Adrenal gland (tissue), 19 donors: ENCODE data around the gene RASIP1. TPM values are rescaled to one million over a fixed set of nuclear protein-coding genes. Genes with fewer than 3 reads are reported as not detected.
"Not testable (repeated sequence)": the region's sequence is repeated elsewhere in the genome, so short reads cannot be mapped to it uniquely, and the experiment has no call there.

Experiments
- DNase-seq, 7 donors: peaks; one replicate each; pipeline ENCODE4 v3.0.0-alpha.2; 2019 to 2020
- H3K27ac ChIP-seq, 5 donors: fragments of 200-600 bp; sonication (generic) in 4 of 5; 1 replicate in 3 of 5; 2 replicates in 2 of 5; pipeline versions ENCODE4 v1.5.1 to v1.8.0; 2016 to 2020; ENCODE audit warnings: mild to moderate bottlenecking in 1 of 5
- H3K27me3 ChIP-seq: fragments of 200-600 bp; 2 replicates; pipeline ENCODE4 v1.8.0; 2021
- H3K36me3 ChIP-seq, 2 donors: fragments of 200-600 bp; replicated peaks in 1 of 2; 1 replicate in 1 of 2; 2 replicates in 1 of 2; pipeline versions ENCODE4 v1.5.1 to v1.8.0; 2018 to 2022
- H3K4me1 ChIP-seq, 2 donors: fragments of 200-600 bp; replicated peaks in 1 of 2; 1 replicate in 1 of 2; 2 replicates in 1 of 2; pipeline versions ENCODE4 v1.5.1 to v1.8.0; 2018 to 2021
- H3K4me3 ChIP-seq, 4 donors: fragments of 200-600 bp; sonication (generic) in 3 of 4; one replicate each; pipeline ENCODE4 v1.5.1; 2016 to 2018
- H3K9me3 ChIP-seq, 3 donors: fragments of 200-600 bp; sonication (generic) in 1 of 3; replicated peaks in 1 of 3; 1 replicate in 2 of 3; 2 replicates in 1 of 3; pipeline versions ENCODE4 v1.5.1 to v1.8.0; 2016 to 2021
- POLR2A ChIP-seq, 2 donors: fragments of 450-650 bp; IDR thresholded peaks; one replicate each; pipeline ENCODE4 v1.6.1; 2017; ENCODE audit warnings: antibody characterized with exemption in 2 of 2, mild to moderate bottlenecking in 2 of 2, moderate library complexity in 1 of 2
- WGBS, 4 donors: extraction: QIAGEN DNeasy Blood & Tissue Kit in 2 of 4; methylation state at CpG; one replicate each; pipeline versions ENCODE4 v1.1.5 to v1.1.7; 2013 to 2017; 5-methylcytosine and 5-hydroxymethylcytosine counted together
- intact Hi-C, 2 donors: fragments of 100-400 bp; cut with DNase I; formaldehyde crosslinking; loops; one replicate each; pipeline versions ENCODE4 v1.14.1 to v1.15.0; 2022 to 2023
- long read RNA-seq, 10 donors: library from polyadenylated mRNA in 3 of 10; unstranded in 2 of 10; stranded (forward) in 1 of 10; transcript quantifications; one replicate each; pipeline ENCODE4 v2.0.0 and lab custom pipeline, GENCODE V29; 2021 to 2026
- polyA plus RNA-seq, 3 donors: library from polyadenylated mRNA; stranded (reverse); fragments of 200-250 nt in 2 of 3; fragments of 350-450 nt in 1 of 3; fragmentation: Illumina TruSeq in 1 of 3; extraction: RNeasy Lipid Tissue Mini Kit (QIAGEN cat#74804) in 1 of 3; gene quantifications; one replicate each; pipeline ENCODE4 v1.2.3, GENCODE V29; 2013 to 2014
- total RNA-seq, 9 donors: library from RNA; depleted of rRNA in 4 of 9; stranded (reverse); fragments of >200 nt in 4 of 9; fragments of 120-200 nt in 1 of 9; fragmentation: NEBNext Ultra II Directional in 1 of 9; extraction: Animal tissue kit (Norgen Biotek cat#: 25700) in 1 of 9; gene quantifications; one replicate each; pipeline versions ENCODE4 v1.1.0 to v1.2.4, GENCODE V29; 2013 to 2023
- TF ChIP-seq, protein P1 (sequence below), 6 experiments: fragments of 450-650 bp in 4 of 6; fragments of 200-600 bp in 2 of 6; sonication (generic) in 1 of 6; IDR thresholded peaks; 1 replicate in 5 of 6; 2 replicates in 1 of 6; pipeline versions ENCODE4 v1.5.1 to v1.8.0; 2016 to 2021; ENCODE audit warnings: antibody characterized with exemption in 6 of 6, mild to moderate bottlenecking in 2 of 6, moderate library complexity in 1 of 6
- donor health status: healthy with polysubstance abuse.
- donor health status: Bipolar disorder and iron deficiency.
- donor health status: DM: yes; HTN: yes; CAD: no.
- donor health status: DM: no; HTN: no; CAD: no.
- donor health status: DM: no; HTN: no; CAD: no.
- donor health status: DM: yes; HTN: yes; CAD: no.

RASIP1 gene, protein sequence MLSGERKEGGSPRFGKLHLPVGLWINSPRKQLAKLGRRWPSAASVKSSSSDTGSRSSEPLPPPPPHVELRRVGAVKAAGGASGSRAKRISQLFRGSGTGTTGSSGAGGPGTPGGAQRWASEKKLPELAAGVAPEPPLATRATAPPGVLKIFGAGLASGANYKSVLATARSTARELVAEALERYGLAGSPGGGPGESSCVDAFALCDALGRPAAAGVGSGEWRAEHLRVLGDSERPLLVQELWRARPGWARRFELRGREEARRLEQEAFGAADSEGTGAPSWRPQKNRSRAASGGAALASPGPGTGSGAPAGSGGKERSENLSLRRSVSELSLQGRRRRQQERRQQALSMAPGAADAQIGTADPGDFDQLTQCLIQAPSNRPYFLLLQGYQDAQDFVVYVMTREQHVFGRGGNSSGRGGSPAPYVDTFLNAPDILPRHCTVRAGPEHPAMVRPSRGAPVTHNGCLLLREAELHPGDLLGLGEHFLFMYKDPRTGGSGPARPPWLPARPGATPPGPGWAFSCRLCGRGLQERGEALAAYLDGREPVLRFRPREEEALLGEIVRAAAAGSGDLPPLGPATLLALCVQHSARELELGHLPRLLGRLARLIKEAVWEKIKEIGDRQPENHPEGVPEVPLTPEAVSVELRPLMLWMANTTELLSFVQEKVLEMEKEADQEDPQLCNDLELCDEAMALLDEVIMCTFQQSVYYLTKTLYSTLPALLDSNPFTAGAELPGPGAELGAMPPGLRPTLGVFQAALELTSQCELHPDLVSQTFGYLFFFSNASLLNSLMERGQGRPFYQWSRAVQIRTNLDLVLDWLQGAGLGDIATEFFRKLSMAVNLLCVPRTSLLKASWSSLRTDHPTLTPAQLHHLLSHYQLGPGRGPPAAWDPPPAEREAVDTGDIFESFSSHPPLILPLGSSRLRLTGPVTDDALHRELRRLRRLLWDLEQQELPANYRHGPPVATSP
- total RNA-seq (10 to 100 TPM in 8 of 9 donors, 1 to 10 TPM in 1; 7.3 to 23.1 (median 16.7) TPM), polyA plus RNA-seq (10 to 100 TPM in 2 of 3 donors, 1 to 10 TPM in 1; 5.1 to 38.9 (median 34.6) TPM)
- long read RNA-seq, donor 1, partial matches to known transcripts = 0 of 1 reads
- long read RNA-seq, donor 1, other reads (novel, unspliced or antisense) = 0 of 1 reads
- long read RNA-seq, donor 2, partial matches to known transcripts = 0 of 4 reads
- long read RNA-seq, donor 2, other reads (novel, unspliced or antisense) = 0 of 4 reads
- long read RNA-seq, donor 3 = 0 reads
- long read RNA-seq, donor 4, partial matches to known transcripts = 0 of 1 reads
- long read RNA-seq, donor 4, other reads (novel, unspliced or antisense) = 1 of 1 reads
- long read RNA-seq, donor 5, transcript RASIP1-201 (12 exons, 3,308 nt) = major isoform, 72 of 111 reads
- long read RNA-seq, donor 5, partial matches to known transcripts = 16 of 111 reads
- long read RNA-seq, donor 5, other reads (novel, unspliced or antisense) = 23 of 111 reads
- long read RNA-seq, donor 6, partial matches to known transcripts = 1 of 1 reads
- long read RNA-seq, donor 6, other reads (novel, unspliced or antisense) = 0 of 1 reads
- long read RNA-seq, donor 7, partial matches to known transcripts = 0 of 1 reads
- long read RNA-seq, donor 7, other reads (novel, unspliced or antisense) = 0 of 1 reads
- long read RNA-seq, donor 8, partial matches to known transcripts = 0 of 2 reads
- long read RNA-seq, donor 8, other reads (novel, unspliced or antisense) = 0 of 2 reads
- long read RNA-seq, donor 9 = 0 reads
- long read RNA-seq, donor 10, partial matches to known transcripts = 0 of 1 reads
- long read RNA-seq, donor 10, other reads (novel, unspliced or antisense) = 0 of 1 reads

DNA sequence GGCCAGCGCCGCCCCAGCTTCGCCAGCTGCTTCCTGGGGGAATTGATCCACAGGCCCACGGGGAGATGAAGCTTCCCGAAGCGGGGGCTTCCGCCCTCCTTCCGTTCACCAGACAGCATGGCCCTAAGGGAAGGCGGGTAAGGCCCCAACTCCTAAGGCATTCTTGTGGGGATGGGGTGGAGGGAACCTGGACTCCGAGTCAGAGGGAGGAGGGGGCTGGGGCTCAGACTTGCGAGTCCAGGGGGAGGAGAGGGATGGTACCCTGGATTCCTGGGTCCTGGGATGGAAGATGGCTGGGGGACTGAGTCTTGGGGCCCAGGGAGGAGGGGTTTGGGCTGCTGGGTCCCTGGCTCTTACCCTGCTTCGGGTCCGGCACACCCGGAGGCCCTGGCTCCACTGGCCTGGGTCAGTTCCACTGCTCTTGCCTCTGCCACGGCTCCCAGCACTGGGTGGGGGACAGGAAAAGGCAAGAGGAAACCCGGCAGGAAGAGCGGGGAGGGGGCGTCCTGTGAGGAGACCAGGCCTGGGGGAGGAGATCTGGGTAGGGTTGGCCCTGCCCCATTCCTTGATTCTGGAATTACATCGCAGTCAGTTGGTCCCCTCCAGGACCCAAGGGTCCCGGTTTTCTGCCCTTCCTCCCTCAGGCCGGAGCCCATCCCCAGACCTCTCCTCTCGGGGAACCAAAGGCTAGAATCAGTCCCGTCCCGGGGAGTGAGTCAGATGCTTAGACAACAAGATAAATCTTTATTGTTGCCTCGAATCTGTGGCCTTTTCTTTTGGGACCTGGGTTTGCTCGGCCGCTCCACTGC, at the start of gene RASIP1:
RASIP1 (minus strand) TSS at position 447 of the 809 bp plus-strand sequence; CDS start at position 119, 328 bp downstream.
- no peaks in the 10 kb centered on the region for H3K9me3 ChIP-seq
- H3K4me3 ChIP-seq = peak within 1 kb of the TSS in 2 of 4 donors; percentile 13 to 50
- intact Hi-C loops = no loop called here
- 37 to 53% (median 44%) methylated on average over 16 to 27 of the region's 27 CpGs for WGBS, 4 donors
- H3K27ac ChIP-seq = peak within 1 kb of the TSS; percentile 22 to 93 (median 74)
- TF ChIP-seq POLR2A (IDR thresholded peaks at IDR 0.05) = peak; percentile 13 to 42
- TF ChIP-seq, protein P1, sequence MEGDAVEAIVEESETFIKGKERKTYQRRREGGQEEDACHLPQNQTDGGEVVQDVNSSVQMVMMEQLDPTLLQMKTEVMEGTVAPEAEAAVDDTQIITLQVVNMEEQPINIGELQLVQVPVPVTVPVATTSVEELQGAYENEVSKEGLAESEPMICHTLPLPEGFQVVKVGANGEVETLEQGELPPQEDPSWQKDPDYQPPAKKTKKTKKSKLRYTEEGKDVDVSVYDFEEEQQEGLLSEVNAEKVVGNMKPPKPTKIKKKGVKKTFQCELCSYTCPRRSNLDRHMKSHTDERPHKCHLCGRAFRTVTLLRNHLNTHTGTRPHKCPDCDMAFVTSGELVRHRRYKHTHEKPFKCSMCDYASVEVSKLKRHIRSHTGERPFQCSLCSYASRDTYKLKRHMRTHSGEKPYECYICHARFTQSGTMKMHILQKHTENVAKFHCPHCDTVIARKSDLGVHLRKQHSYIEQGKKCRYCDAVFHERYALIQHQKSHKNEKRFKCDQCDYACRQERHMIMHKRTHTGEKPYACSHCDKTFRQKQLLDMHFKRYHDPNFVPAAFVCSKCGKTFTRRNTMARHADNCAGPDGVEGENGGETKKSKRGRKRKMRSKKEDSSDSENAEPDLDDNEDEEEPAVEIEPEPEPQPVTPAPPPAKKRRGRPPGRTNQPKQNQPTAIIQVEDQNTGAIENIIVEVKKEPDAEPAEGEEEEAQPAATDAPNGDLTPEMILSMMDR (IDR thresholded peaks at IDR 0.05) = no peak
- H3K27me3 ChIP-seq = no peaks in the 10 kb centered on the region
- peak in 6 of 7 donors; percentile 58 to 80 (median 75) for DNase-seq
- peaks cover 24 to 25% of the 10 kb centered on the region in 2 donors for H3K4me1 ChIP-seq
- H3K36me3 ChIP-seq = no peaks in the 10 kb centered on the region

DNA sequence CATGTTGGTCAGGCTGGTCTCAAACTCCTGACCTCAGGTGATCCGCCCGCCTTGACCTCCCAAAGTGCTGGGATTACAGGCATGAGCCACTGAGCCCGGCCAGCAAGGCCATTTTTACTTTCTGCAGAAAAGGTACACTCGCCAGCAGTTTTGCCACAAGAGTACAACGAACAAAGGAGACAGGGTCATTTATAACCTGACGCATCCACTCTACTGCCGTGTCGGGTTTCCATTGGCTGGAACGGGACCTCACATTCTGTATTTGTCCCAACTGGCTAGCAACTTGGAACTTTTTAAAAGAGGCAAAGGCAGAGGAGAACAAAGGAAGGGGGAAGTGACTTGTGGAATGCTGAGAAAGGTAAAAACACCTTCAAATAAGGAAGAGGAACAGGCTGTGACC, 46.9 kb upstream of the RASIP1 start:
- 78 to 85% (median 82%) methylated on average over 9 of the region's 9 CpGs for WGBS, 4 donors
- intact Hi-C loops = loop anchor here (2.0 to 10.0 kb wide), 2 partner anchors 55 to 113 kb away; partner anchors contain the start of gene NTN5 (in 1 of the 2)

DNA sequence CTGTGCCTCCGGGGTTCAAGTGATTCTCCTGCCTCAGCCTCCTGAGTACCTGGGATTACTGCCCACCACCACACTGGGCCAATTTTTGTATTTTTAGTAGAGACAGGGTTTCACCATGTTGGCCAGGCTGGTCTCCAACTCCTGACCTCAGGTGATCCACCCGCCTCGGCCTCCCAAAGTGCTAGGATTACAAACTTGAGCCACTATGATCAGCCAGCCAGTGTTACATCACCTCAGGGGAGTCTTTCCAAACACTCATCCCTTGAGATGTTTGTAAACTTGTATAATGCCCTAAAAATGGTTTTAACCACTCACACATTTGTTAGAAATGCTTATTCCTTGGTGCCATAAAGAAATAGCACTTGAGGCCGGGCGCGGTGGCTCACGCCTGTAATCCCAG, 46.0 kb upstream of the RASIP1 start:
- not testable (repeated sequence) for H3K4me1 ChIP-seq, DNase-seq, H3K36me3 ChIP-seq, H3K27ac ChIP-seq, H3K4me3 ChIP-seq, H3K27me3 ChIP-seq, H3K9me3 ChIP-seq
- intact Hi-C loops = loop anchor here (2.0 to 10.0 kb wide), 2 partner anchors 56 to 112 kb away; partner anchors contain the start of gene NTN5 (in 1 of the 2)
- WGBS, 4 donors = 89 to 94% (median 91%) methylated on average over 7 of the region's 7 CpGs

More for the DNA sequence above, 46.9 kb upstream of the RASIP1 start:
- H3K36me3 ChIP-seq, H3K9me3 ChIP-seq, DNase-seq, H3K27me3 ChIP-seq, H3K27ac ChIP-seq, H3K4me3 ChIP-seq, H3K4me1 ChIP-seq: not testable (repeated sequence)

DNA sequence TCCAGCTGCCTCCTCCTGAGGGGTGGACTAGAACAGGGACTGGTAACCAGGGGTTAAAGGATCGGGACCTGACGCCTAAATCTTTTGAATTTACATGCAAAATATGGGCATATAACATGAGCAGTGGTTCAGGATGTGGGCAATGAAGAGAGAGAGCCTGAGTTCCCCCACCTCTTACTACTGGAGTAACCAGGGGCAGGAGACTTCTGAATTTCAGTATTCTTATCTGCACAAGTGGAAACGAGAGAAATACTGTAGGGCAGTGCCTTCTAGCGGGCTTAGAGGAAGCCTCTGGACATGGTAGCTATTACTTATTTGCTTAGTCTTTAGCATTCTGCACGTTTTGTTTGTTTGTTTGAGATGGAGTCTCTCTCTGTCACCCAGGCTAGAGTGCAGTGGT, 44.1 kb upstream of the RASIP1 start:
- WGBS, 4 donors = 63 to 67% (median 65%) methylated on average over 5 of the region's 5 CpGs
- intact Hi-C loops = loop anchor here in 1 of 2 donors (10.0 kb wide), 1 partner anchor 110 kb away; the partner anchor contains the start of gene NTN5

More for the DNA sequence above, 44.1 kb upstream of the RASIP1 start:
- H3K9me3 ChIP-seq = no peaks in the 10 kb centered on the region
- H3K36me3 ChIP-seq = no peaks in the 10 kb centered on the region
- H3K4me3 ChIP-seq = no peak overlapping the region
- TF ChIP-seq, protein P1 (IDR thresholded peaks at IDR 0.05) = peak in 5 of 6 experiments; percentile 7 to 41 (median 39)
- no peak for TF ChIP-seq POLR2A (IDR thresholded peaks at IDR 0.05)
- H3K27ac ChIP-seq = no peak overlapping the region
- peaks cover 14 to 17% of the 10 kb centered on the region in 2 donors for H3K4me1 ChIP-seq
- DNase-seq = peak in 1 of 7 donors; percentile 35
- H3K27me3 ChIP-seq = no peaks in the 10 kb centered on the region
